Glutamatergic neuron (in vitro differentiated cells): ENCODE data around the gene P3H2. TPM values are rescaled to one million over a fixed set of nuclear protein-coding genes. Genes with fewer than 3 reads are reported as not detected.

Experiments used
- DNase-seq: peaks from one replicate; pipeline ENCODE4 v3.0.0; 2022
- H3K27ac Mint-ChIP-seq: one replicate; pipeline ENCODE4 v1.8.0; 2020; ENCODE audit warnings: mild to moderate bottlenecking, mixed read lengths, inconsistent platforms; ENCODE audit not compliant: unreplicated experiment
- H3K27me3 Mint-ChIP-seq: one replicate; pipeline ENCODE4 v1.8.0; 2020; ENCODE audit warnings: mild to moderate bottlenecking, moderate library complexity, mixed read lengths, inconsistent platforms; ENCODE audit not compliant: unreplicated experiment
- H3K36me3 Mint-ChIP-seq: one replicate; pipeline ENCODE4 v1.8.0; 2020; ENCODE audit warnings: mild to moderate bottlenecking, mixed read lengths, inconsistent platforms; ENCODE audit not compliant: unreplicated experiment
- H3K4me1 Mint-ChIP-seq: one replicate; pipeline ENCODE4 v1.8.0; 2020; ENCODE audit warnings: mild to moderate bottlenecking, low read depth, mixed read lengths, inconsistent platforms; ENCODE audit not compliant: unreplicated experiment
- H3K4me3 Mint-ChIP-seq: one replicate; pipeline ENCODE4 v1.8.0; 2020; ENCODE audit warnings: mild to moderate bottlenecking, mixed read lengths, inconsistent platforms; ENCODE audit not compliant: unreplicated experiment
- H3K9me3 Mint-ChIP-seq: one replicate; pipeline ENCODE4 v1.8.0; 2020; ENCODE audit warnings: mild to moderate bottlenecking, moderate library complexity, mixed read lengths, inconsistent platforms; ENCODE audit not compliant: unreplicated experiment
- CTCF ChIP-seq: fragments of 200-600 bp; sonication (generic); IDR thresholded peaks from one replicate; pipeline ENCODE4 v1.5.0; 2021; ENCODE audit not compliant: partially characterized antibody, unreplicated experiment
- total RNA-seq: library from RNA; stranded (reverse); fragmentation: NEBNext Ultra II Directional; extraction: Animal tissue kit (Norgen Biotek cat#: 25700); gene quantifications from one replicate; pipeline ENCODE4 v1.2.1, GENCODE V29; 2021; ENCODE audit not compliant: unreplicated experiment

P3H2 gene
- total RNA-seq, 1 donor from 2014 or later: 28.6 TPM

- Mint-ChIP-seq H3K36me3 (no peaks in the 10 kb centered on the region), H3K27ac (no peak overlapping the region), H3K27me3 (no peaks in the 10 kb centered on the region), H3K4me1 (peaks cover 7% of the 10 kb centered on the region), H3K9me3 (peaks cover 3% of the 10 kb centered on the region), H3K4me3 (no peak overlapping the region)
- DNase-seq: no peak
- TF ChIP-seq CTCF: no peak
Measured at GRCh38 chr3:190018460-190018859, 102.2 kb downstream of the P3H2 start.

- no peak for DNase-seq
- Mint-ChIP-seq H3K27ac (no peak overlapping the region), H3K36me3 (no peaks in the 10 kb centered on the region), H3K27me3 (no peaks in the 10 kb centered on the region), H3K9me3 (peaks cover 3% of the 10 kb centered on the region), H3K4me1 (peaks cover 7% of the 10 kb centered on the region), H3K4me3 (no peak overlapping the region)
- no peak for TF ChIP-seq CTCF
Measured at GRCh38 chr3:190017521-190018288, 103.0 kb downstream of the P3H2 start.

GRCh38 chr3:190016966-190017365 lies 103.7 kb downstream of the P3H2 start:
- Mint-ChIP-seq H3K4me1 (peaks cover 7% of the 10 kb centered on the region), H3K4me3 (no peak overlapping the region), H3K9me3 (peaks cover 3% of the 10 kb centered on the region), H3K27ac (no peak overlapping the region), H3K36me3 (no peaks in the 10 kb centered on the region), H3K27me3 (no peaks in the 10 kb centered on the region)
- TF ChIP-seq CTCF: no peak
- DNase-seq: no peak

- Mint-ChIP-seq H3K27me3 (no peaks in the 10 kb centered on the region), H3K9me3 (no peaks in the 10 kb centered on the region), H3K36me3 (no peaks in the 10 kb centered on the region), H3K4me1 (peaks cover 2% of the 10 kb centered on the region), H3K4me3 (no peak overlapping the region), H3K27ac (no peak overlapping the region)
- DNase-seq: no peak
- TF ChIP-seq CTCF: no peak
Measured at GRCh38 chr3:190014940-190015339, 105.8 kb downstream of the P3H2 start.

GRCh38 chr3:190013943-190014924 lies 106.5 kb downstream of the P3H2 start:
- Mint-ChIP-seq H3K36me3 (no peaks in the 10 kb centered on the region), H3K4me3 (no peak overlapping the region), H3K4me1 (peaks cover 3% of the 10 kb centered on the region), H3K9me3 (no peaks in the 10 kb centered on the region), H3K27ac (no peak overlapping the region), H3K27me3 (no peaks in the 10 kb centered on the region)
- no peak for DNase-seq
- no peak for TF ChIP-seq CTCF
